SU-DHL-6 (cell line): ENCODE measurements around the gene PTPN5.

Experiments used
- H2AFZ ChIP-seq: fragments of 200-600 bp; sonication (generic); 2 replicates; pipeline ENCODE4 v1.6.1; 2014; ENCODE audit warnings: low read depth, mild to moderate bottlenecking, moderate library complexity, mixed read lengths, antibody characterized with exemption, low read length; ENCODE audit not compliant: severe bottlenecking
- H3F3A ChIP-seq: fragments of 200-600 bp; shearing (Covaris generic); 2 replicates; pipeline ENCODE4 v1.6.0; 2016; ENCODE audit warnings: antibody characterized with exemption, mild to moderate bottlenecking; ENCODE audit not compliant: insufficient read depth
- H3K27ac ChIP-seq: fragments of 200-600 bp; sonication (generic); 2 replicates; pipeline ENCODE4 v1.5.1; 2016; ENCODE audit warnings: low read depth, mild to moderate bottlenecking, low read length, moderate library complexity, mixed read lengths
- H3K27me3 ChIP-seq: fragments of 200-600 bp; sonication (generic), shearing (Covaris generic); 2 replicates; pipeline ENCODE4 v1.6.0; 2014; ENCODE audit warnings: mild to moderate bottlenecking, low read length
- H3K36me3 ChIP-seq: fragments of 200-600 bp; sonication (generic); 2 replicates; pipeline ENCODE4 v1.6.1; 2014; ENCODE audit warnings: mild to moderate bottlenecking, low read length, mixed read lengths
- H3K4me2 ChIP-seq: fragments of 300-600, 200-600 bp; shearing (Covaris generic), sonication (generic); 2 replicates; pipeline ENCODE4 v1.6.0; 2014; ENCODE audit warnings: low read length, low read depth, mild to moderate bottlenecking; ENCODE audit not compliant: poor library complexity, severe bottlenecking
- H3K4me3 ChIP-seq: fragments of 200-600 bp; sonication (generic); 2 replicates; pipeline ENCODE4 v1.5.1; 2014; ENCODE audit warnings: antibody characterized with exemption, low read length, mild to moderate bottlenecking, mixed read lengths; ENCODE audit not compliant: insufficient read depth, poor library complexity, severe bottlenecking
- H3K79me2 ChIP-seq: fragments of 200-600 bp; sonication (generic); 2 replicates; pipeline ENCODE4 v1.6.1; 2014; ENCODE audit warnings: mild to moderate bottlenecking, low read length, moderate library complexity; ENCODE audit not compliant: insufficient read depth
- H3K9ac ChIP-seq: fragments of 200-600 bp; sonication (generic); 2 replicates; pipeline ENCODE4 v1.7.0; 2014; ENCODE audit warnings: mild to moderate bottlenecking, low read length
- H3K9me2 ChIP-seq: fragments of 200-600 bp; sonication (generic); replicated peaks from 2 replicates; pipeline ENCODE4 v1.6.1; 2014; ENCODE audit warnings: low read length; ENCODE audit not compliant: insufficient read depth
- H3K9me3 ChIP-seq: fragments of 200-600 bp; sonication (generic); 2 replicates; pipeline ENCODE4 v1.6.1; 2014; ENCODE audit warnings: low read length, mixed read lengths; ENCODE audit not compliant: insufficient read depth
- H4K20me1 ChIP-seq: fragments of 200-600 bp; sonication (generic); 2 replicates; pipeline ENCODE4 v1.6.1; 2014; ENCODE audit warnings: low read depth, mild to moderate bottlenecking, antibody characterized with exemption, low read length, moderate library complexity, mixed read lengths
- CTCF ChIP-seq: fragments of 200-600 bp; sonication (generic); IDR thresholded peaks from one replicate; pipeline ENCODE4 v1.5.1; 2017; ENCODE audit warnings: antibody characterized with exemption, mild to moderate bottlenecking, low read length, moderate library complexity; ENCODE audit not compliant: insufficient read depth, poor library complexity, severe bottlenecking
- EZH2phosphoT487 ChIP-seq: fragments of 200-600 bp; sonication (generic), shearing (Covaris generic); conservative IDR thresholded peaks from 2 replicates; pipeline ENCODE4 v1.6.1; 2018; ENCODE audit warnings: mild to moderate bottlenecking, antibody characterized with exemption, low read length, moderate library complexity, mixed read lengths

The PTPN5 gene

GRCh38 chr11:18768472-18768901, 23.1 kb downstream of the PTPN5 start:
- Histone ChIP-seq H3K4me2 (no peak overlapping the region), H3K4me3 (no peak overlapping the region), H3K79me2 (no peaks in the 10 kb centered on the region), H3K27me3 (no peaks in the 10 kb centered on the region), H2AFZ (no peak overlapping the region), H3K27ac (no peak overlapping the region), H3F3A (no peaks in the 10 kb centered on the region), H3K9me3 (no peaks in the 10 kb centered on the region), H3K9me2 (no peaks in the 10 kb centered on the region), H4K20me1 (no peaks in the 10 kb centered on the region), H3K36me3 (no peaks in the 10 kb centered on the region), H3K9ac (no peak overlapping the region)
- no peak for TF ChIP-seq EZH2phosphoT487
- no peak for TF ChIP-seq CTCF

- Histone ChIP-seq H3K36me3 (no peaks in the 10 kb centered on the region), H3K79me2 (no peaks in the 10 kb centered on the region), H3K9ac (no peak overlapping the region), H3K9me2 (no peaks in the 10 kb centered on the region), H3K4me2 (no peak overlapping the region), H3F3A (no peaks in the 10 kb centered on the region), H4K20me1 (no peaks in the 10 kb centered on the region), H3K27me3 (no peaks in the 10 kb centered on the region), H3K4me3 (no peak overlapping the region), H3K27ac (no peak overlapping the region), H3K9me3 (no peaks in the 10 kb centered on the region), H2AFZ (no peak overlapping the region)
- TF ChIP-seq CTCF (no peak), EZH2phosphoT487 (no peak)
These were observed 25.6 kb downstream of the PTPN5 start for GRCh38 chr11:18766015-18766414.

GRCh38 chr11:18765554-18765953, 26.0 kb downstream of the PTPN5 start:
- TF ChIP-seq EZH2phosphoT487: no peak
- no peak for TF ChIP-seq CTCF
- H3K36me3 ChIP-seq: no peaks in the 10 kb centered on the region
- no peaks in the 10 kb centered on the region for H3K9me2 ChIP-seq
- H3K4me3 ChIP-seq: no peak overlapping the region
- no peaks in the 10 kb centered on the region for H3K79me2 ChIP-seq
- no peak overlapping the region for H3K27ac ChIP-seq
- no peak overlapping the region for H3K9ac ChIP-seq
- H3K4me2 ChIP-seq: no peak overlapping the region
- no peaks in the 10 kb centered on the region for H3F3A ChIP-seq
- no peaks in the 10 kb centered on the region for H4K20me1 ChIP-seq
- no peaks in the 10 kb centered on the region for H3K9me3 ChIP-seq
- no peak overlapping the region for H2AFZ ChIP-seq
- H3K27me3 ChIP-seq: no peaks in the 10 kb centered on the region
